K562 (cell line): ENCODE measurements around the gene BNC1. TPM values are rescaled to one million over a fixed set of nuclear protein-coding genes. Genes with fewer than 3 reads are reported as not detected.

Source experiments
- CBX3 ChIP-seq, 2 experiments: IDR thresholded peaks; 1 replicate in 1 of 2; 2 replicates in 1 of 2; pipeline ENCODE4 v1.6.1; 2012; ENCODE audit warnings: inconsistent platforms in 2 of 2, low read length in 2 of 2, borderline replicate concordance in 1 of 2, control low read depth in 1 of 2
- HMBOX1 ChIP-seq: sonication (generic); IDR thresholded peaks from 2 replicates; pipeline ENCODE4 v1.6.1; 2016
- MGA ChIP-seq: fragments of 450-650 bp; IDR thresholded peaks from 2 replicates; pipeline ENCODE4 v1.6.1; 2016; ENCODE audit warnings: mild to moderate bottlenecking, moderate library complexity
- NCOA2 ChIP-seq, 2 experiments: fragments of 450-650 bp; IDR thresholded peaks; 2 replicates each; pipeline ENCODE4 v1.6.1; 2018; ENCODE audit warnings: mild to moderate bottlenecking in 2 of 2, moderate library complexity in 1 of 2; ENCODE audit not compliant: partially characterized antibody in 2 of 2
- NCOA4 ChIP-seq: fragments of 450-650 bp; IDR thresholded peaks from 2 replicates; pipeline ENCODE4 v1.6.1; 2018; ENCODE audit warnings: mild to moderate bottlenecking; ENCODE audit not compliant: partially characterized antibody
- PKNOX1 ChIP-seq: fragments of 450-650 bp; IDR thresholded peaks from 2 replicates; pipeline ENCODE4 v1.6.1; 2016
- RBM39 ChIP-seq: fragments of 200-400 bp; formaldehyde crosslinking; optimal IDR thresholded peaks from 2 replicates; pipeline ENCODE3; 2018; ENCODE audit warnings: low read depth, low read length
- SIN3B ChIP-seq: fragments of 450-650 bp; IDR thresholded peaks from 2 replicates; pipeline ENCODE4 v1.6.1; 2017; ENCODE audit warnings: low read depth, mild to moderate bottlenecking, moderate library complexity
- ZBTB33 ChIP-seq: sonication (generic); formaldehyde crosslinking; IDR thresholded peaks from 2 replicates; pipeline ENCODE4 v1.8.1; 2023; ENCODE audit warnings: mild to moderate bottlenecking, missing genetic modification reagents
- ZKSCAN1 ChIP-seq: fragments of 150-350 bp; IDR thresholded peaks from 2 replicates; pipeline ENCODE4 v1.6.1; 2016; ENCODE audit warnings: low read depth, low read length
- polyA plus RNA-seq, 8 experiments: library from polyadenylated mRNA; depleted of rRNA in 4 of 8; stranded (reverse) in 5 of 8; unstranded in 3 of 8; fragments of >200 nt; fragmentation: Nextera tagmentation in 2 of 8; fragmentation: Illumina TruSeq in 1 of 8; extraction: Ambion mirVana in 2 of 8; extraction: Trizol in 1 of 8; gene quantifications; 2 replicates each; pipeline versions ENCODE4 v1.2.1 to v1.2.3, GENCODE V29; 2011 to 2014; ENCODE audit warnings: inconsistent platforms in 1 of 8, missing spikeins in 1 of 8
- total RNA-seq, 7 experiments: library from RNA; depleted of rRNA in 6 of 7; stranded (reverse); fragments of >200 nt in 6 of 7; fragmentation: Illumina TruSeq in 2 of 7; extraction: Trizol in 2 of 7; gene quantifications; 2 replicates each; pipeline versions ENCODE4 v1.2.1 to v1.2.3, GENCODE V29; 2011 to 2021; ENCODE audit warnings: low replicate concordance in 1 of 7

The BNC1 gene
- total and polyA plus RNA-seq, 9 of the 15 experiments (the other 6 are each of a cell fraction or from before 2014, with no cell fraction given), result not detected

GRCh38 chr15:83312071-83312470 lies 27.6 kb upstream of the BNC1 start (continued):
- TF ChIP-seq HMBOX1 (no peak), NCOA2 (IDR thresholded peaks at IDR 0.05; ENCODE audit: partially characterized antibody in 2 of 2) (no peak), CBX3 (IDR thresholded peaks at IDR 0.05; ENCODE audit: borderline replicate concordance in 1 of 2, low read length in 2 of 2) (no peak), SIN3B (no peak), RBM39 (no peak), PKNOX1 (no peak), ZKSCAN1 (no peak), ZBTB33 (CRISPR knock-in tag) (no peak), MGA (no peak), NCOA4 (no peak)
- TF ChIP-seq, all 486 proteins: peak for 0
